Stimulated activated CD4-positive, alpha-beta T cell treated with anti-CD3 and anti-CD28 coated beads, Interleukin-2, amount 100 ng/mL, for 4 hours (primary cell): ENCODE results near the gene IDH3A.
A peak's percentile ranks its signal among the peaks of the same experiment; 100 is the strongest.

Experiments used
- DNase-seq: peaks from one replicate; pipeline ENCODE4 v3.0.0-alpha.2; 2020; ENCODE audit warnings: low read depth

IDH3A gene

DNA sequence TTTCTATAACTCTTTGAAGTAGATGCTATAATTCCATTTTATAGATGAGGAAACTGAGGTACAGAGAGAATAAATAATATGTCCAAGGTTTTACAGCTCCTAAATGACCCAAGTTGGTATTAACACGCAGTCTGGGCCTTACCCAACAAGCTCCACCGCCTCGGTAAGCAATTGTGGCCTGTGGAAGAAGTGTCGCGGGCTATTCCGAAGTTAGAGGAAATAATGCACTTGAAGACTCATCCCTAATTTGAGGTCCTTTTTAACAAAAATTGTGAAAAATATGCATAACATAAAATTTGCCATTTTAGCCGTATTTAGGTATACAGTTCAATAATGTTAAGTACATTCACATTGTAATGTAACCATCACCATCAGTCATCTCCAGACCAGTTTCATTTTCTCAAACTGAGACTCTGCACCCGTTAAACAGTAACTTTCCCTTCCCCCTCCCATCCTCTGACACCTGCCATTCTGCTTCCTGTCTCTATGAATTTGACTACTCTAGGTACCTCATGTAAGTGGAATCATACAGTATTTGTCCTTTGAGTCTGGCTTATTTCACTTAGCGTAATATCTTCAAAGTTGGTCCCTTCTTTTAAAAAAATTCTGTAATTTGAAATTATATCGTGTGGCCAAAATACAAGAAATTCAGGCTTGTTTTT, 18.2 kb downstream of the IDH3A start:
- no peak for DNase-seq

- no peak for DNase-seq
These were observed 19.4 kb downstream of the IDH3A start for GRCh38 chr15:78168608-78169007.

DNA sequence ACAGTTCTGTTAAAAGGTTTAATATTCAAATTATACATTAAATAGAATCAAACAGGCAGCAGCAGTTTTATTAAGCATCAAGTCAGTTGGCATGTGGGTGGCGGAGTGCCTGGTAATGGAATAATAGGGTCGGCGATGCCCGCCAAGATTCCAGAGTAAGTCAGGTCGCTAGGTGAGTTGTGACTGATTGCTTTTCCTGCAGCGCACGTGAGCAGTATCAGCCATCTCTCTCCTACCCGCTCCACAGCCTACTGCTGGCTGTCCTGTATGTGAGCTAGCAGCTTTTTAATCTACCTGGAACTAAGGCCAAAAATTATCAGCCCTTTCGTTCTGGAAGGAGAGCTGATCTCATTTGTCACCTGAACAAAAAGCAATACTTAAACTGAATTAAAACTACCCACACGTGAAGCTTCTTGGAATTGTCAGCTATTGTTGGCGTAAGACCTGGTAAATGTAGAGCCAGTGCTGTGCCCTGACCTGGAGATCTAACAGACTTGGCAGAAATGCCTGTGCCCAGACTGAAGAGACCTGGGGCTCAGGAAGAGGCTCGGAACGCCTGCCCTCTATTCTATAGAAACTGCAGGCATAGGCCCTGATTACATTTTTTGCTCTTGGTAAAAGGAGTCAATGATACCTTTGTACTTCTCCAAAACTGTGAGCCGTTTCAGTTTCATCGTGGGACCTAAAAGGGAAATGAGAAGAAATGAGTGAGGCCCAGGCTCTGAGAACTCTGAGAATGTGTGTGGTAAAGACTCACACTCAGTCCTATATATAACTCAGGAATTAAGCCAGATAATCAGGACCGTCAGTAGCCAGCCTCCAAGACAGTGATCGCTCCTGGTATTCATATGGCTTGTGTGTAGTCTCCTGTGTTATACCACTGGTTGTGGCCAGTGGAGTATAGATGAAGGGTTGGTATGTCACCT, 21.9 kb downstream of the IDH3A start:
- no peak for DNase-seq

- no peak for DNase-seq
These were observed 22.8 kb downstream of the IDH3A start for GRCh38 chr15:78171864-78172472.

- DNase-seq, result no peak
These were observed 25.2 kb downstream of the IDH3A start for GRCh38 chr15:78174401-78174800.

GRCh38 chr15:78175330-78175729, 26.2 kb downstream of the IDH3A start:
- DNase-seq, result no peak

DNA sequence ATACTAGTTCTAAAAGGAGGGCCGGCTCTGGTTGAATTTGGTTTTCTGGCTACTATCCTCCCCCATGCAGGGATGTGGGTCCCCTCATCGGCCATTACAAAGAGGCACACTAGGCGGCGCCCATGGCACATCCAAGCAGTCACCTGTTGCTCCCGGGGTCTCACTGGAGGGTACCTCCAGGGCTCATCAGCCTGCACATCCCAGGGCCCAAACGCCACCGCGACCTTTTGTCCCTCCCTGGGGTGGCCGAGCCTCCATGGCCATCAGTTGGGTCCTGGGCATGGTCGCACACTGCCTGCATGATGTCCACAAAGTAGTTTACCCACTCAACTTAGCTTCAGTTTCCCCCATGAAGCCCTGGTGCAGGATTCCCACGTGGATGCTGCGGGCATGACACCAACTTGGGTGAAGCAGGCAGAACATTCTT, 28.3 kb downstream of the IDH3A start:
- DNase-seq, result no peak

GRCh38 chr15:78178064-78178463, 28.9 kb downstream of the IDH3A start:
- DNase-seq, result no peak

DNA sequence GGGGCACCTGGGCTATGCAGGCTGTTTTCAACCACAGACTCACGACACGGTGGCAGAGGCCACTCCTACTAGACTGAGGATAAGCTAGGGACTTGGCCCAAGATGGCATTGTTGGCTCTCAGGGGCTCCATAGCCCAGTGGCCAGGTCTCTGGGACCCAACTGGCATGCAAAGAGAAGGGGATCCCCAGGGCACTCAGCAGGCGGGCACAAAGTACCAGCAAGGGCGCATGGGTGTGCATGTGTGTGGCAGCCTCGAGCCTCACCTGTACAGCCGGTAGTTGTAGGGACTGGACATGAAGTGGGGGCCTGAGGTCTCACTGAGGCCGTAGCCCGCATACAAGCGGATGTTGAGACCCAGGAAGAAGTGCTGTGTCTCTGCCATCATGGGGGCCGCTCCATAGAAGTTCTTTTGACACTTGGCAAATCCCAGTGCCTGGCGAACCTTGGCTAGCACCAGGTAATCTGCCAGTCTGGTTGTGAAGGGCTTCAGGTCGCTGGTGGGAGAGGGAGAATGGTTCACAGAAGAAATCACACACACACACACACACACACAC, 30.2 kb downstream of the IDH3A start:
- DNase-seq, result no peak

DNA sequence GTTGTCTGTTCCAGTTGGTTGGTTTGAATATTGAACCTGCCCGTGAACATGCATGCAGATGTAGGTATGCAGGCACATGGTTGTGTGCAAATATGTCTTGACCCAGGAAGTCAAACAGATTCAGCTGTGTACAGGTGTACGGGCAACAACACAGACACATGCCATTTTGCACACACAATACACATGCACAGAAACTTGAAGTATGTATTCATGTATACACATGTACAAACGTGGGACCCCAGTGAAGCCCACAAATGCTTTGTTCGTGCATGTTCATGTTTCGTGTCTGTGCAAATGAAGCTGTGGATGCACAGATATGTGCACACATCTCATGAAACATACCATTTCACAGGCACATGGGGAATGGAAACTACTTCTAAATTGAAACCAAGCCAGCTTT, 30.7 kb downstream of the IDH3A start:
- no peak for DNase-seq

- no peak for DNase-seq
These were observed 33.2 kb downstream of the IDH3A start for GRCh38 chr15:78182336-78182700.

DNA sequence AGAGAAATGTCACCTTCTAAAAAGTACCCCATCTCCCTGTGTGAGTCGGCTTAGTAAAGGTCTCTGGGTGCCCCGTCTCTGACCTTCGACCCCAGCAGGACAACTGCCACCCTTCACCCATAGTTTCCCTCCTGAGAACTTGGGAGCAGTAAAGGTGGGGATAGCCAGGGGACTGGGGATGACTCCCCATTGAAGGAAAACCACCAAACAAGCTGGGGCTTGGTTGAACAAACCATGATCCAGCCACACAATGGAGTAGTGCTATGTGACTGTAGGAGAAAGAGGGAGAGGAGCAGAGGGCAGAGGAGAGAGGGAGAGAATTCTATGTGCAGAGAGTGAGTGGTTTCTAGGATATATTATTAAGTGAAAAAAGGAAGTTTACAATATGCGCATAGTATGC, 33.7 kb downstream of the IDH3A start:
- no peak for DNase-seq

- no peak for DNase-seq
These were observed 43.8 kb downstream of the IDH3A start for GRCh38 chr15:78192826-78193594.

- DNase-seq, result no peak
These were observed 44.8 kb downstream of the IDH3A start for GRCh38 chr15:78193731-78194567.

DNA sequence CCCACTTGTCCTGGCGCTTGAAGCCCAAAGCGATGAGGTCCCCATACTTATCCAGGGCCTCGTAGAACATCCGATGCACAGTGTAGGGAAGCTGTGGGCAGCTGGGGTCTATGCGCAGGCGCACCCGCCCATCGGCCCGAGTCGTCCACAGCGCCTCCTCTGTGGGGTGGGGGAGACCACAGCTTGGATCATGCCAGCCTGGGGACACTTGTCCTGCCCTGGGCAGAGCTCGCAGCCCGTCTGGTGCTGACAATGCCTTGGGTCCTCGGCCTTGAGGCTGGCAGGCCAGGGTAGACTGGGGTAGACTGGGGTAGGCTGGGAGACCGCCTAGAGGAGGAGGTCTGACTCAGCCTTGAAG, 45.4 kb downstream of the IDH3A start:
- no peak for DNase-seq

DNA sequence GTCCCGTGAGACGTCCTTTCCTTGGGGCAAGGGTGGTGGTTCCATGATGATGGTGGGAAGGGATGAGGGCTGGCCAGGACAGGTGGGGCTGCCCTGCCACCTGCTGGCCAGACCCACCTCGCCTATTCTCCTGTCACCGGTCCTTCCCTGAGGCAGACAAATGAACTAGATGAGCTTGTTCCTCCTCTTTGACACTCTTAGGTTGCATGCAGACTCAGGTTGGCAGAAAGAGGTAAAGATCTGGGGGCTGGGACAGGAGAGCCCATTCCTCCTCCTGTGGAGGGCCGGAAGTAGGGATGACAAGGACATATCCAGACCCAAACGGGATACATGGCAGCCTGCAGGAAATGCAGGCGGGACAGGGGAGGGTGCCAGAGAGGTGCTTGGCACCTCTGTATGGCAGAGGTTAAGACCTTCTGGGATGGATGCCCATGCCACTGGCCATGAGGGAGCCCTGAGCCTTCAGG, 46.6 kb downstream of the IDH3A start:
- DNase-seq, result peak; percentile 27

- no peak for DNase-seq
These were observed 48.5 kb downstream of the IDH3A start for GRCh38 chr15:78197632-78198031.

DNA sequence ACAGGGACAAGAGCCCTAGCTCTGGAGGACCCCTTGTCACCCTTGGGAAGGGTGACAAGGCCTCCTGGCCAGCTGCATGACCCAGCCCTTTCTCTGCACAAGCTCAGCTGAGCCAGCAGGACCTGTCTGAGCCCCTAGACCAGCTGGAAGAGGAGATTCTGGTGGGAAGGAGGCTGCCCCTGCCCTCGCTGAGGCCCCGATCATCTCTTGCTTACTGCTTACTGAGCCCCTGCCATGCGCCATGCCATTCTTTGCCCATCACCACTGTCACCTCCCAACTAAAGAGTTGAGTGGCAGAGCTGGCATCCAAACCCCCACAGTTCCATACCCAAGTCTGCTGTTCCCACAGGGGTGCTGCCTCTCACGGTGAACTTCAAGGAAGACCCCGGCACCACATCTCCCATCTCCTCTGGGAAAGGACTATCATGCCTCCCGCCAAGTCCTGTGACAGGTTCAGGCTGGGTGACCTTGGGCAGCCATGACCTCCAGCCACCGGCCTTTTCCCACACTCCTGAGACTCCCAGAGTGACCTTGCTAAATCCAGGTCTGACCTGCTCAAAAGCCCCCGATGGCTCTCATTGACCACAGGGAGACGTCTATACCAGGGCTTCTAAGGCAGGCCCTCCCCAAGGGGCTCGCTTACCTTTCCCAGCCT, 51.2 kb downstream of the IDH3A start:
- DNase-seq, result no peak

DNA sequence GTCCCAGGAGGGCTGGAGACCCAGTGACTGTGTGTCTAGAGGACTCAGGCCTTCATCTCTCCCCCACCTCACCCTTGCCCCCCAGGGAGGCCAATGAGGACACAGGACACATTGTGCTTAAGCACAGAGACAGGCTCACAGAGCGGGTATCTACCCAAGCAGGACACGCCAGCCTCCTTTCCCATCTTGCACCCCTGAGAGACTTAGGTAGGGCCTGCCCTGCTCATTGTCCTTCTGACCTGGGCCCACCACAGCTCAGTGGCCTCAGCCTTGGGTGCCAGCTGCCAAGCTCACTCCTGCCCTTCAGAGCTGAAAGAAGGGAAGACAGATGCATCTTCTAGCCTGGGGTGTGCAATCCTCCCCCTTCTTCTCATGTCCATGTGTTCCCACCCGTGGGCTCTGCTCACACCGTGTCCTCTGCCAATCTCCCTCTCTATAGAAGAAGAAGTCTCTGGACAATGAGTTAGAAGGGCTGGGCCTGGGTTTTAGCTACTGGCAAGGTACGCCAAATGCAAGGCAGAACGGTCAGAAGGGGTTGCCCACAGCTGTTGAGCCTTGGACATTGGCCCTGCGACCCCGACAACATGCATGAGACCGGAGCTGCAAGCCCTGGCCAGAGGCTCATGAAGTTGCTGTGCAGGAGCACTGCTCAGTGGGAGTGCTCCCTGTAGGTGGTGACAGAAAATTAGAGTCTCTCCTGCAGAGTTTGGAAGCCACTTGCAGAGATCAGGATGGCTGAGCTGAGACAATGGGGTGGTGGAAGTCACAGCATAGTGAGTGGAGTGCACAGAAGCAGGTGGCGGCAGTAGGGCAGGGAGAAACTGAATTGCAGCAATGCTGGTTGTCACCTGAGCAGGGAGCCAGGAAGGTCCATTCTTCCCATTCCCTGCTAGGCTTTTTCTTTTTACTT, 52.4 kb downstream of the IDH3A start:
- no peak for DNase-seq
